HG03460 (cell line): ENCODE data around the gene MRPL50.

ENCODE experiments used
- ATAC-seq: cut with Tn5 transposase; IDR thresholded peaks from one replicate; pipeline ENCODE4 v1.9.1; 2021; ENCODE audit not compliant: unreplicated experiment

The MRPL50 gene

DNA sequence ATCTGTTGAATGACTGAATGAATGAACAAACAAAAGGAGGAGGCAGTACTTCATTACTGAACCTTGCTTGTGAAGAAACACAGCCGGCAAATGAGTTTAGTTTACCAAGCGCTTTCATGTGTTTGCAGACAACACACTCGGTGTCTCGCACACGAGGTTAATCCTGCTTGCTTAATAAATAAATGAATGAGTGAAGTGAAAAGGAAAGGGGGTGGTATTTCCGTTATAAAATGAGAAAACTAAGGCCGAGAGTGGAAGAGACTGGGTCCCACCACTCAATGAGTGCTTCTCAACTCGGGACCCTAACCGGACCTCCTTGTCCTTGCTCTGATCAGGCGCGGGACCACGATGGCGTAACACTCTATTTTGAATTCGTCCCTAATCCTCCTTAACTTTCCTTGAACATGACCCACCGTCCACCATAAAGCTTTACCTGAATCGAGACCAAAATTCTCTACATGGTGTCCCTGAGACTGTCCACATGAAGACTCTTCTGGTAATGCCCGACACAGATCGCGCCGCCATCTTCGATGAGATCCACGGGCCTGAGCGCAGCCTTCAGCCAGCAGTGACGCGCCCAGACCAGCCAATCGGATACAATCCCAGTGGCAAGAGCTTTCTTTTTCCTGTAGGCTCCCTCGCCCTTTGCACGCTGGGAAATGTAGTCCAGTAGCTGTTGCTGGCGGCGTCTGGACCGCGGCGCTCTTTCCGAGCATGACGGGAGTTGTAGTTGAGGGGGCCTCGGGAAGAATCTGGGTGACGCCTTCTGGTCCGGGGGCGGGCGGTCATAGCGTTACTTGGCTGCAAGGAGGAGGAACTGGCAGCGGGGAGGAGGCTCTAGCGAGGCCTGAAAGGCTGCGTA lies at the start of gene MRPL50, which contains the start of gene ZNF189:
Gene MRPL50 (minus strand): TSS at position 551 of the 862 bp plus-strand sequence. CDS start 26 bp downstream, at position 525.
Gene ZNF189 (plus strand): TSS at position 784 of the 862 bp plus-strand sequence. CDS start 306 bp downstream, outside the sequence.
- ATAC-seq, result peak; percentile 97

DNA sequence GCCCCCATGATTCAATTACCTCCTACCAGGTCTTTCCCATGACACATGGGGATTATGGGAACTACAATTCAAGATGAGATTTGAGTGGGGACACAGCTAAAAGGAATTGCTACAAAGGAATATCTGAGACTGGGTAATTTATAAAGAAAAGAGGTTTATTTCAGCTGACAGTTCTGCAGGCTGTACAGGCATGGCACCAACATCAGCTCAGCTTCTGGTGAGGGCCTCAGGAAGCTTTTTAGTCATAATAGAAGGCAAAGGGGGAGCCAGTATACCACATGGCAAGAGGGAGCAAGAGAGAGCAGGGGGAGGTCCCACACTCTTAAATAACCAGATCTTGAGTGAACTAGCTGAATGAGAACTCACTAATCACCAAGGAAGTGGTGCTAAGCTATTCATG lies 48.3 kb upstream of the MRPL50 start:
- no peak for ATAC-seq

DNA sequence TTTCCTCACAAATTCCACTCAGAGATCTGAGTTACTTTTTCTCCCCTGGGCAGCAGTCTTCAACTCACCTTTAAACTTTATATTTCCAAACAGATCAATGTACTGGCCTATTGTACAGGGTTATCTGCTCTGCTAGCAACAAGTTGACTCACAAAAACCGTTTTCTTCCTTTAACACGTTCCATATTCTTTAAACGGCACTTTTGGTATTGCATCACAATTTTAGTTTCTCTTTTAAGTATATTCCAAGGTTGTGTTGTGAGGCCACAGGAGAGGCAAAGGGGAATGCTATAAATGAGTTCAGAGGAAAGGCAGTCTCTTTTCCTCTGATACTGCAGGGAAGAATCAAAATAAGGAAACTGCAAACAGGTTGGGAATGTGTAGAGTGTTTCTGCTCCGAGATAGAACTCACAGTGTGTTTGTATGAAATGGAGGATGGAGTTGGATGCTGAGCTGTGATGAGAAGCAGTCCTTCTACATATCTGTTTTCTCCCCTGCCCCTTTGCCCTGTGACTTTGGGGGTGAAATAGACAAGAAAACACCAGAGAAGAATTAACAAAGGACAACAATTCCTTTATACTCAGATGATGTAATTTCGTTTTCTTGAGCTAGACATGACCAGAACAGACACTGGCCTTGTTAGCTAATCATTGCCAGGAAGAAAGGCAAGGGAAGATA lies 47.1 kb upstream of the MRPL50 start:
- no peak for ATAC-seq

DNA sequence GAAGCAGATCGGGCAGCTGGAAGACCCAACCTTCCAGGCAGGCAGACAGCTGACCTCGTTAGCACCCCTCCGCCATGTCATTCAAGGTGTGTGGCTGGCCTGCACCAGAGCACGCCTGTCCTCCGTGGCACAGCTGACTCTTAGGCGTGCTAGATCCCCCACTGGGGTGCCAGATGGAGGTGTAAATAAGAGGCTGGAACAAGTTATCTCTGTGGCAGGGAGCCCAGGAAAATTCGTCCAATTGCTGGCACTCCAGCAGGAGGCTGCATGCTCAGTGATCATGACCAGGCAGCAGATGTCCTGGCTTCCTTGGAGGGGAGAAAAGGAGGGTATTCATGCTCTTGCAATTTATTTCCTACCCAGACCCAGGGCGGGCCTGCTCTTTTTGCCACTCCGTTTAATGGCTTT lies 45.0 kb upstream of the MRPL50 start:
- no peak for ATAC-seq

DNA sequence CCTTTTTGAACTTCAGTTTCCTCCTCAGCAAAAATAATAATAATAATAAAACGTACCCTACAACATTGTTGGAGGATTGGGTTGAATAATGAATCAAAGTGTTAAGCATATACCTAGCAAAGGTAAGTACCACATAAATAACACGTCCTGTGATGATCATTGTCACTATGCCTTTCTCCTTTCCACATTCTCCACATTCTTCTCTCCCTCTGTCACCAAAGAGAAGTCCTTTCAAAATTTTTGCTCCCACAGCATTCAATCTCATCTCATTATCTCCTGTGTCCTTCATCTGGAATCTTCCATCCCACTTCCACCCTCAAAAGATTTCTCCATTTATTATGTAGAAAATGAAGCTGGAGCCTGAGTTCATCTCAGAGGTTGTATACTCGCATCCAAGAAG lies 44.3 kb upstream of the MRPL50 start:
- no peak for ATAC-seq

DNA sequence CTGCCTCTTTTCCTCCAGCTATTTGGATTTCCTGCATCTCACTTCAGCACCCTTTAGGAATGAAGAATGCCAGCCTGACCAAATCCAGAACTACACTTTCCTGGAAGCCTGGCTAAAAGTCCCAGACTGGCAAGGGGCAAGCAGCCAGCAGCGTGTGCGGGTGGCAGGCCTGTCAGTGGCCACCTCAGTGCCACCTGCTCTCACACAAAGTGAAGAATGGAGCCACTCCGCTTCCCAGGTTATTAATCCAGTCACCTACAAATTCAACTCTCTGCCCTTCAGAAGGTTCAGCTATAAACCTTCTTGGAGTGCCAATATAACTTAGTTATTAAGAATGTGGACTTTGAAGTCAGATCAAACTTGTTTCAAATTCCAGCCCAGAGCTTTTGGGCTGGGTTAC lies 43.9 kb upstream of the MRPL50 start:
- ATAC-seq, result no peak

DNA sequence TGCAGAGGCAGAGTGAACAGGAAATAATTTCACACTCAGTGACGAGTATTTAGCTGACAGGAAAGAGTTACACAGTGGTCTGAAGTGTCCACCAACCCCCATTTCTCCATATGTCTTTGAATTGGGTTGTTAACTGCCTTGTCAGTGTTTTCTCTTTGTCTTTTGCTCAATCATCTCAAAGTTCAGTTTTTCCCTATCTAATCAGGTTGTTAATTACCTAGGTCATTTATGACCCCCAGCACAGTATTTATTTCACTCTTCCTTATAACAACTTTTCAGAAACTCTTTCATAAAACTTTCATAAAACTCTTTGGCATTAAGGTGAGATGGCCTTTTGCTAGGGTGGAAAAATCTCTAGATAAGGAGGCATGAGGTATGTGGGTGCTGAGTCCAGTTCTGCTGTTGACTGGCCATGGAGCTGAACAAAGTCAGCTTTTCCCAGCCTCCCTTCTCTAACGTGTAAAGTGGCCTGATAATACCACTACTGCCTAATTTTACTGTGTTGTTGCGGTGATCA lies 42.4 kb upstream of the MRPL50 start:
- no peak for ATAC-seq

DNA sequence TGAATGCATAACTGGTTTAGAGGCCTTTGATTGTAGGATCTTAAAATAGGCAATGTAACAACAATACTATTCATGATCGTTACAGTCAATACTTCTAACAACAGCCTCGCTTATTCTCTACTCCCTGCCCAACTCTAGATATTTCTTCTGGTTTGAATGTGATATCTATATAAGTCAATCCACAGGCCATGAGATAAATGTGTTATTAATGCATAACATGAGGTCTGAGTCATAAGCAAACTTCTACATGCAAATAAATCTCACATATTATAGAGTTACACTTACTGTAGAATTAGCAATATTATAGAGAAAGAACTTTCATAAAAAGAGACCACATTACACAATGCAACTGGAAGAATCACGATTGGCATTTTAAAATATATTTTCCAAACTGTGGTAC lies 40.1 kb upstream of the MRPL50 start:
- ATAC-seq, result no peak

DNA sequence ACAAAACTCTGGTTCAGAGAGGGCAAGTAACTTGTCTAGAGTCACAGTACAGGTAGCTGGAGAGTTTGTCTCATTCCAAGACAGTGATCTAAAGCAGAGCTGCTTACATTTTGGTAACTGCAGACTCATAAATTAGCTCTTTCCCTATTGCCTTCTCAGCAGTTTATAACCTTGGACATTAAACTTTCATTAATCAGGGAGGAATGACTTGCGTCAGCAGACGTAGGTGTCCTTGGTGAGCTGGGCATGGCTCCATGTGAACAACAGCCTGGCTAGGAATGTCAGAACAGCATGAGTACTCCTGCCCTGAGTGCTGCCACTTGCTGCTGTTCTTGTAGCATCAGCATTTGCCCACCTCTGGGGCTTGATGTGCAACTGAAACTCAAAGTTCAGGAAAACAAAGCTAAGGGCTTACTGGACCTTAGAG lies 39.4 kb upstream of the MRPL50 start:
- ATAC-seq, result no peak

DNA sequence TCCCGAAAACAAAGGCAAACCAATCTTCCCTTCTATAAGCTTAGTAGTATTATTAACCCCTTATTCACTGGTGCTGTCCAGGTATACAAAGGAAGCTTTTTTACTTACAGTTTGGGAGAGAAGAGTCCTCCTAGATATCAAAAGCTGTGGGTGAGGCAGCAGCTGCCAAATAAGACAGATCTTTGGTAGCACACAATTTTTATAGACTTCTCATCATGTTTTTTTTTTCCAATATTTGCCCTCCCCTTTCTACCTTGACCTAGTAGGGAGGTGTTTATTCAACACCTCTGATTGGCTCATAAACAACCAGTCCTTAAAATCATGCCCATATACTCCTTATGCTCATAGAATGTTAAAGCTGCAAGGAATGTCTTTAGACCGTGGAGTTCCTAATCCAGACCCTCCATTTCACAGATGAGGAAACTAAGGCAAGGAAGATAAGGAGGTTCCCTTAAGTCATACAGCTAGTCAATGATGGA lies 37.2 kb upstream of the MRPL50 start, which contains the start of gene ALDOB:
Gene ALDOB (minus strand): TSS at position 174 of the 479 bp plus-strand sequence. CDS start 4,887 bp downstream, outside the sequence.
- ATAC-seq, result no peak

DNA sequence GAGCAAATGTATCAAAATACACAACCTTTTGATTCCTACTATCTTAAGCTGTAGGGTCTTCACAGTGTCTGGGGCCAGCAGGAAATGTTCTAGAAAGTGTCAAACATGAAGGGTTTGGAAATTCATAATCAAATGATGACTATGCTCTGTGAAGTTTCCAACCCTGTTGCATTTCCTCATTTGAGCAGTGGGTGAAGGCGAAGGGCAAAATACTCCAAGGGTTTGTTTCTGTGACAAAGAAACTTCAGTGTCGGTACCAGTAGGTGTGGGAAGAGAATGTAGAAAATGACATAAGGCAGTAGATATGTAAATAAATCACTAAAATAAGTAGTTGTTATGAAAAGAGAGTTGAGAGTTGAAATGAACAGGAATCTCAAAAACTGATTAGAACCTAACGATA lies 36.6 kb upstream of the MRPL50 start:
- no peak for ATAC-seq

DNA sequence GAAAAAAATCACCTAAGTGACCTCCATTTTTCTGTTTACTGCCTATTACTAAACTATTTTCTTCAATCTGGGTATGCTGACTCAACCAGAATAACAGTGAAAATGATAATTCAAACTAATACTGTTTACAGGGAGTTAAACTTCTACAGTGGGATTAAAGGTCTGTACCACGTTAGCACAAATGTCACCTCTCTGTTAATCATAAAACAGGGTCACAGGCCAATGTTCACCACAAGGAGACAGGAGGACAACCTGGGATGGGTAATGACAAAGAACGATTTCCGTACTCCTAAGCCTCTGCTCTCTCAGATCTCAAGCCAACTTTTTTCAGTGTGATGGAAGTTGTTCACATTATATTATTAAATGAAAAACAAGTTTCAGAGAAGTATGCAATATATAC lies 34.8 kb upstream of the MRPL50 start:
- no peak for ATAC-seq

DNA sequence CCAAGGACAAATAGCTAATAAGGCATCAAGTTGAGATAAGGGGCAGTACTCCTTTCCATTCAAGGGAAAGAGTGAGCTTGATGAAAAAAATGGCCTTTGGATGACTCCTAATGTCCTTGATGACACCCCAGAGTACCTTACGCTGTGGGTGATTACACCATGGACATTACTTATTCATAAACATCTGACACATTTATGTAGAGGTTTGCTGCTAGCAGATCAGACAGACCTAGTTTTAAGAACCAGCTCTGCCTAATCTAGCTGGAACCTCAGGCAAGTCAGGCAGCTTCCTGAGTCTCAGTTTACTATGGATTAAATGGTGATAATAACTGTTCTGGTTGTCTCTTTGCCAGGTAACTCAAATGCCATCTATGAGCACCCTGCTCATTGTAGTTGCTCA lies 34.3 kb upstream of the MRPL50 start:
- ATAC-seq, result no peak

DNA sequence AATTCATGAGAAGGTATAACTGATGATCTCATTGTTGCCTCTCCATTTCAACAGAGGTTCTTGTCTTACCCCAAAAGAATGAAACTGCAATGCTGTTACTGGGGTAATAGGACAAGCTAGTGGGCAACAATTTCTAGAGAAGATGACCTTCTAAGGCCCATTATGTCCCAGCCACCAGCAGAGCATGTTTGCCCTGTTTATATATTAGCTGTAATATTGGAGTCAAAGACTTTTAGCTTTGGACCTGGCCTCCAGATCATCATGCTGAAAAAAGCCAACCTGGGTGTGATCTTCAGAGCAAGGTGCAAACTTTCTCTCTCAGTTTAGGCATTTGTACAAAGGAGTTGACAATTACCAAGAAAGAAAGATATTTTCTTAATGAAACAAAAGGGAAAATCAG lies 33.8 kb upstream of the MRPL50 start:
- ATAC-seq, result no peak

DNA sequence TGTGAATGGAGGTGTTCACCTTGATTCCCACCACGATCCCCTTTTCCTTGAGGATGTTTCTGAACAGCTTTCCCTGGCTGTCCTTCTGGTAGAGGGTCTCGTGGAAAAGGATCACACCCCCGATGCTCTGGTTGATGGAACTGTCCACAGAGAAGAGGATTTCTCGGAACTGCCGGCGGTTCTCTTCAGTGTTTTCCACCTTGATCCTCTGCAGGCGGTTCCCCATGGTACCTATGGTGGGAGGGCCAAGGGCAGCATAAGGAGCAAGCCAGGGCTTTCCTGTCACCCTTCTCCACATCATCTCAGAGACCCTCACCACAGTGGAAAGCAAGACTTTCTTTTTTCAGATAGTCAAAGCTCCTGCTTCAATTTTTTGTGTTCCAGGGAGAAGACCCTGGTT lies 31.3 kb upstream of the MRPL50 start:
- ATAC-seq, result no peak

DNA sequence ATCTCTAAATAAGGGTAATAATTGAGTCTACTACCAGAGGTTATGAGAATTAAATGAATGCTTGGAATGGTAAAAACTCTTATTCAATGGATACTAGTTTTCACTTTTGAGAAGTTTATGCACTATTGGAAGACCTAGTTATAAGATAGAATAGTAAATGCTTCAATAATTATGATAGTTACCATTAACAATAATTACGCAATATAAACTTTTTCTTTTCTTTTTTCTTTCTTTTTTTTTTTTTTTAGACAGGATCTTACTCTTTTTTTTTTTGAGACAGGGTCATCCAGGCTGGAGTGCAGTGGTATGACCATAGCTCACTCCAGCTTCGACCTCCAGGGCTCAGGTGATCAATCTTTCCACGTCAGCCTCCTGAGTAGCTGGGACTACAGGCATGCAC lies 30.5 kb upstream of the MRPL50 start:
- ATAC-seq, result no peak

DNA sequence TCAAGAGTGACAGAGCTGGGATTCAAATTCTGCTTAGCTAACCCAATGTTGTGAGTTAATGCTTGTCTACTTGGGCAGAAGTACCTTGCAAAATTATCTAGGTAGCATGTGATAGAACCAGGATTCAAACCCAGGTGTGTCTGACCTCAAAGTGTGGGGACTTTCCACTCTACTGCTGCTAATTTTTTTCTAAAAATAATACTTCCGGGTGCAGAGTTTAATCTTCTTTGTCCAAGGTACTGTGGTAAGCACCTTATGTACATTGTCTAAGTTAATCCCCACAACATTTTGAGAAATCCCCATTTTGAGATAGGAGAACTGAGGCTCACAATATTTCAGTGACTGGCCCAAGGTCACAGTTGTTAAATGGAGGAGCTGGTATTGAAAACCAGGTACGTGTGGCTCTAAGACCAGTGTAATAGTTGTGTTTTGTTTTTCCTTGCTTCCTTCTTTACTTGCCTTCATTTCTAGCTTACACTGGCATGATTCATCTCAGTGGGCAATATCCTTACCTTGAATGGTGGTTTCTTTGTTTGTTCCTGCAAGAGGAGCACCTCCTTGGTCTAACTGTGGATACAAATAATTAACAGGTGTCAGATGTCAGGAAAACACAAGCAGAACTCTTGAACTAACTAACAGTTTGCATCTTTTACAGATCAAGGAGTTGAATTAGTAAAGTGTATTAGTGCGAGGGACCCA lies 29.7 kb upstream of the MRPL50 start:
- ATAC-seq, result peak; percentile 66

DNA sequence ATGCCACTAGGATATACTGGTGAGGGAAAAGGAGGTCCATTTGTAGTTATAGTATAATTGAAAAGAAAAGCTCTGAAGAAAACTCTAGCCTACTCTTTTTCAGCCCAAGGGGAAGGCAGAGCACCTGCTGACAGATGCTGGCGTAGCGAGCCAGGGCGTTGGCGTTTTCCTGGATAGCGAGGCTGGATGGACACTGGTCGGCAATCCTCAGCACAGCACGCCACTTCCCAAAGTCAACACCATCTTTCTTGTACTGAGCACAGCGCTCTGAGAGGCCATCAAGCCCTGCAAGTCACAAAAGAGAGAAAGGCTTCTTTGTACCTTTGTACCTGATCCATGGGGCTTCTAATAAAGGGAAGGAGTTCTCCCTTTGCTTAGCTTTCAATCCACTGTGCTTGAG lies 28.9 kb upstream of the MRPL50 start:
- no peak for ATAC-seq

DNA sequence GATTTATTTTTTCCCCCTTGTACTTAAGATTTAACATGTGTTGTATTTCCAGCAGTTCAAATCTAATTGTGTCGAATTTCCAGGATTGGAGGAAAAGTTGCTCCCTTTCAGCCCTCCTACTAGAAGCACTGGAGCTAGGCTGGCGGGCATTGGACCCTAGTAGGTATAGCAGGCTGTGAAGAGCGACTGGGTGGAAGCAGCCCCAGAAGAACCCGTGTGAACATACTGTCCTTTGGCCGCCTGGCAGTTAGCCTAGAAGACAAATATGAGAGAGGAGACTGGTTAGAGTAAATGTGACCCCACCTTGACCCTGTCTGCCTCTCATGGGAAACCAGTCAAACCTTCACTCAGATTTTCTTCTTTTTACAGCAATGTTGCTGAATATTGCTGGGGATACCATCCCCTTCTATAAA lies 23.2 kb upstream of the MRPL50 start:
- ATAC-seq, result no peak

DNA sequence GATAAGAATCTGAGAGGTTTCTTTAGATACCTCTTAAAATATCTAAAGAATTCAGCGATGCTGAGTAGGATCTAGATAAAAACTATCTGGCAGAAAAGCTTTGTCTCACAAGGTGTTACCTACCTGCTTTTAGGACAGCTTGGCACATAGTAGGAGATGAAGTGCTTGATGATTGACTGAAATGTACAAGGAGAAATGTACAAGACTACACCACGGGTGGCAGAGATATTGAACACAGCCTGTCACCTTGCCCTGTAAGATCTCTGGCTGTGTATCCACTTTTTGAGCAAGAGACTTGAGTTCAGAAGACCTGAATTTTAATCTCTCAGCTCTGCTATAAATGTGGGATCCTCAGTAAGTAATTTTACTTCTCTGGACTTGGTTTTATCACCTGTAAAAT lies 21.4 kb upstream of the MRPL50 start:
- ATAC-seq, result no peak
